Right atrium auricular region (tissue), 2 donors: Measurements from ENCODE around the gene TSPAN18. TPM values are rescaled to one million over a fixed set of nuclear protein-coding genes. Genes with fewer than 3 reads are reported as not detected.

ENCODE experiments used
- DNase-seq: peaks from one replicate; pipeline ENCODE4 v3.0.0-alpha.2; 2019; ENCODE audit warnings: low spot score
- H3K27ac ChIP-seq, 2 donors: fragments of 200-600 bp; sonication (generic); 1 replicate in 1 of 2; 2 replicates in 1 of 2; pipeline ENCODE4 v1.5.1; 2016 to 2019
- H3K27me3 ChIP-seq, 2 donors: fragments of 200-600 bp; sonication (generic); one replicate each; pipeline versions ENCODE4 v1.5.1 to v1.6.0; 2017 to 2019
- H3K36me3 ChIP-seq: fragments of 200-600 bp; sonication (generic); one replicate; pipeline ENCODE4 v1.5.1; 2016
- H3K4me1 ChIP-seq, 2 donors: fragments of 200-600 bp; sonication (generic); one replicate each; pipeline versions ENCODE4 v1.5.1 to v1.6.0; 2017 to 2019
- H3K4me3 ChIP-seq, 2 donors: fragments of 200-600 bp; sonication (generic); 1 replicate in 1 of 2; 2 replicates in 1 of 2; pipeline ENCODE4 v1.5.1; 2017 to 2019; ENCODE audit warnings: mild to moderate bottlenecking in 1 of 2, moderate library complexity in 1 of 2
- H3K9me3 ChIP-seq, 2 donors: fragments of 200-600 bp; sonication (generic); one replicate each; pipeline ENCODE4 v1.5.1; 2019
- total RNA-seq, 2 donors: library from RNA; depleted of rRNA; stranded (reverse); fragments of >200 nt; gene quantifications; one replicate each; pipeline ENCODE4 v1.1.0, GENCODE V29; 2016
- TF ChIP-seq, protein P1 (sequence below), 2 donors: fragments of 200-600 bp; sonication (generic); IDR thresholded peaks; one replicate each; pipeline ENCODE4 v1.5.1; 2019; ENCODE audit warnings: antibody characterized with exemption in 2 of 2

Gene TSPAN18
- total RNA-seq, 2 donors from 2014 or later = 76.3 to 79.3 TPM

DNA sequence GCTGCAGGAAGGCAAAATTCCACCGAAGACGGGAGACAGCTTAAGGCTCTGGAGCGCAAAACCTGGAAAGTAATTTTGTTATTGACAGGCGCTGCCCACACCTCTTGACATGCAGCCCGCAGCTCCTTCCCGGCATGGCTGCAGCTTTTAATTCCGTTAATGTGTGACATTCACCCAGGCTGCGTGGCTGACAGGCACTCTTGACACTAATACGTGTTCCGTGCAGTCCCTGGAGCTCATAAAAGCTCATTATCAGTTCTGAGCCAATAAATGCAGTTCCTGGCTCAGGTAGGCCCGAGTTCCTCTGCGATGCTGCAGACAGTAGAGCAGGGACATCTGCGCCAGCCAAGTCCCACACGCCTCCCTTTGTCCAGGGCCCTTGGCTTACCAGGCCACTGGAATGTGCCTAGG is 34.8 kb downstream of the TSPAN18 start:
- TF ChIP-seq, protein P1, sequence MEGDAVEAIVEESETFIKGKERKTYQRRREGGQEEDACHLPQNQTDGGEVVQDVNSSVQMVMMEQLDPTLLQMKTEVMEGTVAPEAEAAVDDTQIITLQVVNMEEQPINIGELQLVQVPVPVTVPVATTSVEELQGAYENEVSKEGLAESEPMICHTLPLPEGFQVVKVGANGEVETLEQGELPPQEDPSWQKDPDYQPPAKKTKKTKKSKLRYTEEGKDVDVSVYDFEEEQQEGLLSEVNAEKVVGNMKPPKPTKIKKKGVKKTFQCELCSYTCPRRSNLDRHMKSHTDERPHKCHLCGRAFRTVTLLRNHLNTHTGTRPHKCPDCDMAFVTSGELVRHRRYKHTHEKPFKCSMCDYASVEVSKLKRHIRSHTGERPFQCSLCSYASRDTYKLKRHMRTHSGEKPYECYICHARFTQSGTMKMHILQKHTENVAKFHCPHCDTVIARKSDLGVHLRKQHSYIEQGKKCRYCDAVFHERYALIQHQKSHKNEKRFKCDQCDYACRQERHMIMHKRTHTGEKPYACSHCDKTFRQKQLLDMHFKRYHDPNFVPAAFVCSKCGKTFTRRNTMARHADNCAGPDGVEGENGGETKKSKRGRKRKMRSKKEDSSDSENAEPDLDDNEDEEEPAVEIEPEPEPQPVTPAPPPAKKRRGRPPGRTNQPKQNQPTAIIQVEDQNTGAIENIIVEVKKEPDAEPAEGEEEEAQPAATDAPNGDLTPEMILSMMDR (IDR thresholded peaks at IDR 0.05) = no peak
- Histone ChIP-seq H3K4me3 (no peak overlapping the region), H3K36me3 (peaks cover 6% of the 10 kb centered on the region), H3K9me3 (peaks cover 0 to 9% of the 10 kb centered on the region in 2 donors), H3K4me1 (peaks cover 0 to 79% of the 10 kb centered on the region in 2 donors), H3K27ac (peak overlapping the region; percentile 83 to 90), H3K27me3 (no peaks in the 10 kb centered on the region)
- peak; percentile 58 for DNase-seq

DNA sequence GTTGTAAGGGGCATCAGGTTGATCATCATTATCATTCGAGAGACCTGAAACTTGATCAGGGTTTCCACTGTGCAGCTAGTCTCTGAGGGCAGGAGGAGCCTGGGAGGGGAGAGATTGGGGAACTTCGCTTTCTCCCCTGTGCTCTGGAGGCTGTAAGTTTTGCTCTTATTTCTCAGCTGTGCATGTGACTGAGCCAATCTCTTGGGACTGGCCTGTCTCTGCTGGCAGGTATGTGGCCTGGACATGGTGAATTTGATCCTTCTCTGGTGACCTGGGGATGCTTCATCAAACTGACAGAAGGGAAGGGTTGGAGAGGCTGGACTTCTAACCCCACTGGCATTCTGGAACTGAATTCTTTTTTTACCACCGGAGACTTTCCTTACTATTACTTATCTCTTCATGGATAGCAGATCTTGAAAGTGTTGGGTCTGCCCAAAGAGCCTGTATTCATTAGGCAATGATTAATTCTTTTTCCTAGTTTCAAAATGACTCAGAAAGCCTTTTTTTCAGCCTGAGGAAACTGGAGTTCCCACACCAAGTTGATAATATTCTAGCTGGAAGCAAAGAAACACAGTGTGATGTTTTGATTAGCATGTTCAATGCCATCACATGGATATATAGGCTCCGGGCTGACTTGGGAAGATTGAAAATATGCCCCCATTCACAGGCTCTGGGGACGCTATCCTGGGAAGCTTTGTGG is 36.5 kb downstream of the TSPAN18 start:
- peaks cover 0 to 87% of the 10 kb centered on the region in 2 donors for H3K4me1 ChIP-seq

DNA sequence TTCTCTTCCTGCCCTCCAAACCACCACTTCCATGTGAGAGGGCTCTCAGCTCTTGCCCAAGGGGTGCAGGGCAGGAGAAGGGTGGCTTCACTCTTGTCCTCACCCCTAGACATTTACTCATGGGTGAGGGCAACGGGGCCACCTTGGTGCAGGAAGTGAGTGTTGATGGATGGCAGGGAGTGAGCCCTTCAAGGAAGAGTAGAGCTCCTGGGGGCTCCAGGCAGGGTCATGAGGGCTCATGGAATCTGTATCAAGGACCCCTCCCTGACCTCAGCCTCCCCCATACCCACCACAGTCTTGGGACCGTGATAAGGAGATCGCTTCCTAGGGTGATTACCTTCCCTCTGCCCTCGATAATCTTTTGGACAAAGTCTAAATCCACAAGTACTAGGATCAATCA is 37.8 kb downstream of the TSPAN18 start:
- H3K4me1 ChIP-seq = peaks cover 0 to 77% of the 10 kb centered on the region in 2 donors

More for the DNA sequence above, 36.5 kb downstream of the TSPAN18 start:
- peaks cover 6% of the 10 kb centered on the region for H3K36me3 ChIP-seq
- peaks cover 0 to 2% of the 10 kb centered on the region in 2 donors for H3K9me3 ChIP-seq
- DNase-seq = peak; percentile 56
- peak overlapping the region; percentile 83 to 90 for H3K27ac ChIP-seq
- no peak overlapping the region for H3K4me3 ChIP-seq
- H3K27me3 ChIP-seq = no peaks in the 10 kb centered on the region
- TF ChIP-seq, protein P1 (IDR thresholded peaks at IDR 0.05) = no peak

DNA sequence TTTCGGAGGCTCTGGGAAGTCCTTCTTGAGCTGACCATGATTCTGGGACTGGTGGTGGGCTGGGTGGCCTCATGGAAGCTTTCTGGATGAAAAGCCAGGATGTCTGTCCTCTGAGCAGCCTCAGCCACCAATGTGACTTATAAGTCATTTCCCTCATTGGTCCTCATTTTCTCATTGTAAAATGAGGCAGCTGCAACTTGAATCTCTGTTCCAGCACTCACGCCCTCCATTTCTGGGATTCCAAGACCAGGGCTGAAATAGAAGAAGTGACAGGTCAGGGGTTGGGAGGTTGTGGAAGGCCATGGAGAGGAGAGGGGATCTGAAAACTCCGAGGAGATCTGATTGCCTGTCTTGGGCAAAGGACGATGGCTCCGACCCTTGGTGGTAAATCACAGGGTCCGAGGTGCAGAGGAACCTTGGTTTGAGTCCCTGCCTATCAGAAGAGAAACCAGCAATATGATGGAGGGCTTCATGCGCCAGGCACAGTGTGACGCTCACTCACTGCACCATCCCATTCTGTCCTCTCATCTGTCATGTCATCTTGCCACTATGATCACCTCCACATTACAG is 38.3 kb downstream of the TSPAN18 start:
- Histone ChIP-seq H3K27me3 (no peaks in the 10 kb centered on the region), H3K36me3 (peaks cover 6% of the 10 kb centered on the region), H3K4me3 (no peak overlapping the region), H3K27ac (peak overlapping the region; percentile 83 to 90), H3K4me1 (peaks cover 0 to 77% of the 10 kb centered on the region in 2 donors), H3K9me3 (no peaks in the 10 kb centered on the region)
- TF ChIP-seq, protein P1 (IDR thresholded peaks at IDR 0.05) = no peak
- peak; percentile 43 for DNase-seq

More for the DNA sequence above, 37.8 kb downstream of the TSPAN18 start:
- TF ChIP-seq, protein P1 (IDR thresholded peaks at IDR 0.05) = no peak
- H3K36me3 ChIP-seq = peaks cover 6% of the 10 kb centered on the region
- DNase-seq = no peak
- peak overlapping the region; percentile 83 to 90 for H3K27ac ChIP-seq
- H3K4me3 ChIP-seq = no peak overlapping the region
- H3K9me3 ChIP-seq = no peaks in the 10 kb centered on the region
- H3K27me3 ChIP-seq = no peaks in the 10 kb centered on the region

DNA sequence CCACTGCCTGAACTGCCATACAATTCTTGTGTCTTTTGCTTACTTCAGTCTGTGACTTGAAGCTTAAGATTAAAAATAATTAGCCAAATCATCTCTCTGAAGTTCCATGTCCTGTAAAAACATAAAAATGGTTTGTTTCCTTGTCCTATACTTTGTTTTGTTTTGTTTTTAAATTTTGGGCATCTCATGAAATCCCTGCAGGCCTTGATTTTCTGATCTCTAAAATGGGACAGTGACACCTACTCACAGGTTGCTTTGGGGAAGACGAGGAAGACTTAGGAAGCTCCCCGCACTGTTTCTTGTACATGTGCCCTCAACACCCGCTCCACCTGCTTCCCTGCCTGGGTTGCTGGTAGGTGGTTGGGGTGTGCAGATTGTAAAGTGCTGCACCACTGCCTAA is 38.9 kb downstream of the TSPAN18 start:
- Histone ChIP-seq H3K4me1 (peaks cover 0 to 77% of the 10 kb centered on the region in 2 donors), H3K27me3 (no peaks in the 10 kb centered on the region), H3K4me3 (no peak overlapping the region), H3K36me3 (peaks cover 6% of the 10 kb centered on the region), H3K27ac (peak overlapping the region; percentile 83 to 90), H3K9me3 (no peaks in the 10 kb centered on the region)
- TF ChIP-seq, protein P1 (IDR thresholded peaks at IDR 0.05) = no peak
- DNase-seq = no peak
